Measurements from ENCODE around the gene CTTNBP2NL.
"Not testable (repeated sequence)": the region's sequence is repeated elsewhere in the genome, so short reads cannot be mapped to it uniquely, and the experiment has no call there.

GRCh38 chr1:112487686-112488085 lies 91.7 kb downstream of the CTTNBP2NL start:
- TF ChIP-seq CTCF, POLR2A (IDR thresholded peaks at IDR 0.05): not testable (repeated sequence)

Data from testis (tissue), 2 donors.